Osteocyte (in vitro differentiated cells): Measurements from ENCODE around the gene GPR132. TPM values are rescaled to one million over a fixed set of nuclear protein-coding genes. Genes with fewer than 3 reads are reported as not detected.

Source experiments
- DNase-seq: peaks from one replicate; pipeline ENCODE4 v3.0.0; 2021; ENCODE audit warnings: mixed read lengths; ENCODE audit not compliant: unreplicated experiment; ENCODE audit errors: extremely low spot score
- H3K27ac Mint-ChIP-seq: one replicate; pipeline ENCODE4 v1.8.0; 2021; ENCODE audit warnings: mild to moderate bottlenecking, mixed read lengths; ENCODE audit not compliant: unreplicated experiment
- H3K27me3 Mint-ChIP-seq: one replicate; pipeline ENCODE4 v1.8.0; 2021; ENCODE audit warnings: mixed read lengths; ENCODE audit not compliant: unreplicated experiment
- H3K36me3 Mint-ChIP-seq: one replicate; pipeline ENCODE4 v1.8.0; 2021; ENCODE audit warnings: mixed read lengths; ENCODE audit not compliant: unreplicated experiment
- H3K4me1 Mint-ChIP-seq: one replicate; pipeline ENCODE4 v1.8.0; 2021; ENCODE audit warnings: mixed read lengths; ENCODE audit not compliant: unreplicated experiment
- H3K4me3 Mint-ChIP-seq: one replicate; pipeline ENCODE4 v1.8.0; 2021; ENCODE audit warnings: mild to moderate bottlenecking, moderate library complexity, mixed read lengths; ENCODE audit not compliant: unreplicated experiment
- H3K9me3 Mint-ChIP-seq: one replicate; pipeline ENCODE4 v1.8.0; 2021; ENCODE audit warnings: mixed read lengths; ENCODE audit not compliant: unreplicated experiment
- CTCF ChIP-seq: fragments of 200-600 bp; sonication (generic); IDR thresholded peaks from 2 replicates; pipeline ENCODE4 v1.5.0; 2021; ENCODE audit warnings: antibody characterized with exemption, mild to moderate bottlenecking, moderate library complexity
- total RNA-seq: library from RNA; stranded (reverse); gene quantifications from 2 replicates; pipeline ENCODE4 v1.2.1, GENCODE V29; 2021

The GPR132 gene
- total RNA-seq, 1 donor from 2014 or later, result 0.24 TPM

GRCh38 chr14:105047283-105048016 is 17.8 kb downstream of the GPR132 start:
- H3K27me3 Mint-ChIP-seq, result no peaks in the 10 kb centered on the region
- TF ChIP-seq CTCF, result no peak
- no peak overlapping the region for H3K27ac Mint-ChIP-seq
- H3K9me3 Mint-ChIP-seq, result no peaks in the 10 kb centered on the region
- H3K4me1 Mint-ChIP-seq, result peaks cover 2% of the 10 kb centered on the region
- DNase-seq, result no peak
- no peaks in the 10 kb centered on the region for H3K36me3 Mint-ChIP-seq
- no peak overlapping the region for H3K4me3 Mint-ChIP-seq

- Mint-ChIP-seq H3K27ac (no peak overlapping the region), H3K4me1 (peaks cover 2% of the 10 kb centered on the region), H3K9me3 (no peaks in the 10 kb centered on the region), H3K27me3 (no peaks in the 10 kb centered on the region), H3K36me3 (no peaks in the 10 kb centered on the region), H3K4me3 (no peak overlapping the region)
- DNase-seq, result no peak
- TF ChIP-seq CTCF, result no peak
Observed at GRCh38 chr14:105046891-105047282, 18.3 kb downstream of the GPR132 start.

- H3K27ac Mint-ChIP-seq, result no peak overlapping the region
- peak; percentile 100 for TF ChIP-seq CTCF
- H3K27me3 Mint-ChIP-seq, result no peaks in the 10 kb centered on the region
- peak; percentile 97 for DNase-seq
- no peaks in the 10 kb centered on the region for H3K9me3 Mint-ChIP-seq
- no peak overlapping the region for H3K4me3 Mint-ChIP-seq
- H3K4me1 Mint-ChIP-seq, result peaks cover 2% of the 10 kb centered on the region
- no peaks in the 10 kb centered on the region for H3K36me3 Mint-ChIP-seq
Observed at GRCh38 chr14:105045710-105046326, 19.4 kb downstream of the GPR132 start.

DNA sequence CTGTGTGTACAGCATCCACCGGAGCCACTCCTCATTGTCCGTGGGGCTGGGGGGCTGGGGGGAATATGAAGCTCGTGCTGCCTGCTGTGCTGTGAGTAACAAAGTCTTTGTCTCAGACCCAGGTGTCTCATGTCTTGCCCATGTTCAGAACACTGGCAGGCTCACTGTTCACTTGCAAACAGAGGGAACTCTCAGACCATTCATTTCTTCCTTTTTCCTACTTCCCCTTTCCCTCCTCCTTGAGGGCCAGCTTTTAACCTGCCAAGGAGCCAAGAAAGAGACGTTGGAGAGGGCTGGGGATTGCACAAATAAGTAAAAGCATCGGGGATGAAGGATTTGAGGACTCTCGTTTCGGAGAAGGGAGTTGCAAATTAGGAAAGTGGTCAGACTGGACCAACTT is 21.6 kb downstream of the GPR132 start:
- Mint-ChIP-seq H3K27me3 (peaks cover 5% of the 10 kb centered on the region), H3K36me3 (no peaks in the 10 kb centered on the region), H3K4me1 (peaks cover 6% of the 10 kb centered on the region), H3K9me3 (no peaks in the 10 kb centered on the region), H3K27ac (no peak overlapping the region), H3K4me3 (no peak overlapping the region)
- DNase-seq, result no peak
- TF ChIP-seq CTCF, result no peak

DNA sequence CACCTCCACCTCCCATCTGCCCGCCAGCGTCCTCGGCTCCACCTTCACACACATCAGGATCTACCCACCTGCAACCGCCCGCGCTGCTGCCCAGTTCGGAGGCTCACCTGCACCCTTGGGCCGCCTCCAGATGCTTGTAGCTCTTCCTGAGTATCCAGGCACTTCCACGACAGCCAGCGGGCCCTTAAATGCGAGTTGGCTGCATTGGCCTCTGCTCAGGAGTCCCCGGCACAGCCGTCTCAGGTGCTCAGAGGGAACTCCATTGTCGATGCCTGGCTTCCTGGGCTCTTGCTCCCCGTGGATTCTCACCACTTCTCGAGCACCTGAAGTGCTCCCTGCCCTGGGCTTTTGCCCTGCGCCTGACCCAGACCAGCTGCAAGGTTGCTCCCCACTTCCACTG is 22.4 kb downstream of the GPR132 start:
- TF ChIP-seq CTCF, result no peak
- H3K4me1 Mint-ChIP-seq, result peaks cover 8% of the 10 kb centered on the region
- H3K27ac Mint-ChIP-seq, result no peak overlapping the region
- H3K27me3 Mint-ChIP-seq, result peaks cover 9% of the 10 kb centered on the region
- H3K9me3 Mint-ChIP-seq, result no peaks in the 10 kb centered on the region
- H3K4me3 Mint-ChIP-seq, result no peak overlapping the region
- no peaks in the 10 kb centered on the region for H3K36me3 Mint-ChIP-seq
- DNase-seq, result no peak
